Right lobe of liver (tissue), 6 donors: ENCODE data around the gene C6orf136. TPM values are rescaled to one million over a fixed set of nuclear protein-coding genes. Genes with fewer than 3 reads are reported as not detected.

Experiments
- ATAC-seq, 4 donors: fragments of 200-7000 bp; cut with Tn5 transposase; one replicate each; pipeline ENCODE4 v1.9.1; 2020; ENCODE audit warnings: mild to moderate bottlenecking in 4 of 4, moderate library complexity in 4 of 4
- DNase-seq, 3 donors: peaks; one replicate each; pipeline ENCODE4 v3.0.0-alpha.2; 2020
- H3K27ac ChIP-seq, 3 donors: fragments of 200-600 bp; one replicate each; pipeline ENCODE4 v1.8.0; 2022
- H3K27me3 ChIP-seq, 2 donors: fragments of 200-600 bp; one replicate each; pipeline ENCODE4 v1.8.0; 2022
- H3K36me3 ChIP-seq, 4 donors: fragments of 200-600 bp; sonication (generic) in 1 of 4; one replicate each; pipeline versions ENCODE4 v1.5.1 to v1.8.0; 2017 to 2022; ENCODE audit warnings: control low read depth in 1 of 4
- H3K4me1 ChIP-seq, 4 donors: fragments of 200-600 bp; sonication (generic) in 1 of 4; one replicate each; pipeline versions ENCODE4 v1.5.1 to v1.8.0; 2017 to 2022; ENCODE audit warnings: control low read depth in 1 of 4
- H3K4me3 ChIP-seq, 3 donors: fragments of 200-600 bp; one replicate each; pipeline ENCODE4 v1.8.0; 2022
- H3K9me3 ChIP-seq, 4 donors: fragments of 200-600 bp; sonication (generic) in 1 of 4; one replicate each; pipeline versions ENCODE4 v1.5.1 to v1.8.0; 2017 to 2022; ENCODE audit warnings: control low read depth in 1 of 4
- POLR2A ChIP-seq: fragments of 450-650 bp; IDR thresholded peaks from one replicate; pipeline ENCODE4 v1.6.1; 2017; ENCODE audit warnings: antibody characterized with exemption, mild to moderate bottlenecking
- WGBS: methylation state at CpG from one replicate; pipeline ENCODE4 v1.1.6; 2018; ENCODE audit warnings: low coverage, low lambda C conversion rate; ENCODE audit not compliant: insufficient coverage; ENCODE audit errors: missing lambda C conversion rate; 5-methylcytosine and 5-hydroxymethylcytosine counted together
- intact Hi-C, 2 donors: fragments of 100-400 bp; cut with DNase I; formaldehyde crosslinking; loops; one replicate each; pipeline versions ENCODE4 v1.11.2 to v1.14.1; 2022
- total RNA-seq, 6 experiments: library from RNA; depleted of rRNA in 2 of 6; stranded (reverse); fragments of >200 nt in 2 of 6; fragmentation: NEBNext Ultra II Directional in 3 of 6; extraction: Animal tissue kit (Norgen Biotek cat#: 25700) in 3 of 6; gene quantifications; one replicate each; pipeline versions ENCODE4 v1.1.0 to v1.2.4, GENCODE V29; 2016 to 2023
- TF ChIP-seq, protein P1 (sequence below), 4 donors: fragments of 200-600 bp in 3 of 4; fragments of 450-650 bp in 1 of 4; IDR thresholded peaks; one replicate each; pipeline versions ENCODE4 v1.5.1 to v1.8.0; 2016 to 2022; ENCODE audit warnings: antibody characterized with exemption in 4 of 4, mild to moderate bottlenecking in 2 of 4
- donor health status: DM: no; HTN: yes; CAD: no.
- donor health status: DM: no; HTN: no; CAD: no.
- donor health status: DM: no; HTN: no; CAD: no.
- donor health status: DM: no; HTN: yes; CAD: no.
- donor health status: DM: no; HTN: yes; CAD: no.

C6orf136 gene
- total RNA-seq, 6 experiments from 2014 or later: 8.2 to 14.1 (median 11.0) TPM

DNA sequence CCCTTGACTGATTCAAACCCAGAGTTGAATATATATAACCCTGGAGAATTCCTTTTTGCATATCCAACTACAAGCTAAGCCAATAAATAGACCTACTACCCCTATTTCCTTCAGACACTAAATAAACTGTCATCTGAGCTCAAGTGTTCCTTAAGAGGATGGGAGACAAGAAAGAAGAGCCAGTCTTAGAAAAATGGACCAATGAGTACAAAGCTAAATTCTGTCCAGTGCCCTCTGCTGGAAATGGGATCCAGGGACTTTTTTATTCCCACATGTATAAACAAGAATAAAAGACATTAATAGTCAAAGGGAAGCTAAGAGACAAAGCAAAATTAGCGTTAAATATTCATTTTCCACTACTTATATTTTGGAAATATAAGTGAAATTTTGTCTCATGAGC lies 34.7 kb upstream of the C6orf136 start:
- 53% methylated on average over 1 of the region's 1 CpG for WGBS
- H3K27me3 ChIP-seq: no peaks in the 10 kb centered on the region
- no peak for TF ChIP-seq POLR2A
- TF ChIP-seq, protein P1, sequence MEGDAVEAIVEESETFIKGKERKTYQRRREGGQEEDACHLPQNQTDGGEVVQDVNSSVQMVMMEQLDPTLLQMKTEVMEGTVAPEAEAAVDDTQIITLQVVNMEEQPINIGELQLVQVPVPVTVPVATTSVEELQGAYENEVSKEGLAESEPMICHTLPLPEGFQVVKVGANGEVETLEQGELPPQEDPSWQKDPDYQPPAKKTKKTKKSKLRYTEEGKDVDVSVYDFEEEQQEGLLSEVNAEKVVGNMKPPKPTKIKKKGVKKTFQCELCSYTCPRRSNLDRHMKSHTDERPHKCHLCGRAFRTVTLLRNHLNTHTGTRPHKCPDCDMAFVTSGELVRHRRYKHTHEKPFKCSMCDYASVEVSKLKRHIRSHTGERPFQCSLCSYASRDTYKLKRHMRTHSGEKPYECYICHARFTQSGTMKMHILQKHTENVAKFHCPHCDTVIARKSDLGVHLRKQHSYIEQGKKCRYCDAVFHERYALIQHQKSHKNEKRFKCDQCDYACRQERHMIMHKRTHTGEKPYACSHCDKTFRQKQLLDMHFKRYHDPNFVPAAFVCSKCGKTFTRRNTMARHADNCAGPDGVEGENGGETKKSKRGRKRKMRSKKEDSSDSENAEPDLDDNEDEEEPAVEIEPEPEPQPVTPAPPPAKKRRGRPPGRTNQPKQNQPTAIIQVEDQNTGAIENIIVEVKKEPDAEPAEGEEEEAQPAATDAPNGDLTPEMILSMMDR (IDR thresholded peaks at IDR 0.05): peak in 3 of 4 donors; percentile 26 to 43 (median 35)
- H3K36me3 ChIP-seq: peaks cover 0 to 36% (median 19%) of the 10 kb centered on the region in 4 donors
- no peak overlapping the region for H3K4me3 ChIP-seq
- H3K27ac ChIP-seq: no peak overlapping the region
- DNase-seq (no peak), ATAC-seq (no peak)
- peaks cover 0 to 9% (median 5%) of the 10 kb centered on the region in 4 donors for H3K4me1 ChIP-seq
- H3K9me3 ChIP-seq: no peaks in the 10 kb centered on the region
- intact Hi-C loops: no loop called here

DNA sequence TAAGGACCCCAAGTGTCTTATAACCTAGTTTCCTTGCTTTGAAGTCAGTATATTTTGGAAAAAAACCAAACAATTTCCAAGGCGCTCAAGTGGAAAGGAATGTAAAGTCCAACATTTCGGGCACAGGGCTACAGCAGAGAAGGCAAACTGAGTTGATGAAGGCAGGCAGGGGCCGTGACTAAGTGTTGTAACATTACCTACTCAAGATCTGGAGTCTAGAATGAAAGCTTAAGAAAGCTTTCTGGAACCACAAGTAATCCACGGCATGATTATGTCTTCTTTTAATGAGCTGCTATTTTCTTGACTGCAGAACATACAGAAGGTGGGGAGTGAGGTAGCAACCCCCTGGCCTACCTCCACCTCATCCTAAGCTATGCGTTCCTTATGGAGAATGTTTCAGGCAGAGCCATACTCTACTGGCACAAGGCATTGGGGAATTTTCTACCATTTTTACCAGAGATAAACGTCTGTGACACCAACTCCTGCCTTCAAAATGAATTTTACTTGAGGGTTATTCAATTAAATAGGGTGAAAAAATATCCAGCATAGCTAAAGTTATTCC lies 34.2 kb upstream of the C6orf136 start:
- Histone ChIP-seq H3K9me3 (no peaks in the 10 kb centered on the region), H3K27me3 (no peaks in the 10 kb centered on the region), H3K27ac (no peak overlapping the region), H3K4me1 (peaks cover 0 to 9% (median 5%) of the 10 kb centered on the region in 4 donors), H3K36me3 (peaks cover 0 to 31% (median 16%) of the 10 kb centered on the region in 4 donors), H3K4me3 (no peak overlapping the region)
- intact Hi-C loops: no loop called here
- WGBS: 27% methylated on average over 6 of the region's 6 CpGs
- ATAC-seq (no peak), DNase-seq (no peak)
- TF ChIP-seq, protein P1 (IDR thresholded peaks at IDR 0.05): no peak
- TF ChIP-seq POLR2A: no peak

- no peaks in the 10 kb centered on the region for H3K9me3 ChIP-seq
- H3K27ac ChIP-seq: peak overlapping the region in 2 of 3 donors; percentile 88 to 96
These were observed 33.5 kb upstream of the C6orf136 start for GRCh38 chr6:30613251-30614043.

DNA sequence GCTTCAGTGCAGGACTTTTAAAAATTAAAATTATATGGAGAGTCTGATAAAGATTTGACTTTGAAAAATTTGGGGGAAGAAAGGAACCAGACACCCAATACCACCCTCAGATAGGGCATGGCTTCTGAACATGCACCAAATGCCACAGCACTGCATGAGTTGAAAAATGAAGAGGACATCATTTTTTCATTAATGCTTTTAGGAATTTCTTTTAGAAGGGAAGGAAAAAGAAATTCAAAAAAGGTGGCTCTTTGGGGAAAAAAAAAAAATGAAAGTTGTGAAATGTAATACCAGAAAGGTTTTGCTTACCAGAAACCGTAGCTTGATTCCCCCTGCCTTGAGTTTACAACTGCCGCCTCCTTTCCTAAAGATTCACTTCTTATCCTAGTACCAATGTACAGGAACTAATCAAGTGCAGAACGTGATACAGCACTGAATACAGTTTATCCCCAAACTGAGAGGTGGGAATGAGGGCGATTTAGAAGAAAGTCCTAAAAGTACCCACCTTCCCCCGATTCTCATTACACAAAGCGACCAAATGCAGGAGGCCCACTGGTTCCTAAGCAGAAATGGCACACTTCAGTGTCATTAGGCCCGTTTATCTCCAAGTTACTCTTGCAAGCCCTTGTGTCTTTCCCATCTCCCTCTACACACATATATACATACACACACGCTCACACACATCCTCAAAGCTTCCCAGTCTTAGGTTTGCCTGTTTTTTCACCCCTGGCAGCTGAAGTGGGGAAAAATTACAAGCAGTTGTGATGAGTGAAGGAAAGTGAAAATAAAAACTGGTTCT lies 32.7 kb upstream of the C6orf136 start:
- no peaks in the 10 kb centered on the region for H3K27me3 ChIP-seq
- peaks cover 0 to 14% (median 6%) of the 10 kb centered on the region in 4 donors for H3K4me1 ChIP-seq
- intact Hi-C loops: no loop called here
- no peaks in the 10 kb centered on the region for H3K9me3 ChIP-seq
- ATAC-seq (no peak), DNase-seq (no peak)
- peaks cover 0 to 16% (median 9%) of the 10 kb centered on the region in 4 donors for H3K36me3 ChIP-seq
- peak overlapping the region; percentile 88 to 96 (median 92) for H3K27ac ChIP-seq
- H3K4me3 ChIP-seq: peak overlapping the region; percentile 20 to 89 (median 88)
- 27% methylated on average over 8 of the region's 8 CpGs for WGBS
- TF ChIP-seq POLR2A: no peak
- TF ChIP-seq, protein P1 (IDR thresholded peaks at IDR 0.05): no peak

More at GRCh38 chr6:30613251-30614043, 33.5 kb upstream of the C6orf136 start:
- H3K36me3 ChIP-seq: peaks cover 0 to 24% (median 13%) of the 10 kb centered on the region in 4 donors
- no peaks in the 10 kb centered on the region for H3K27me3 ChIP-seq
- DNase-seq (no peak), ATAC-seq (no peak)
- H3K4me1 ChIP-seq: peaks cover 0 to 10% (median 6%) of the 10 kb centered on the region in 4 donors
- no peak for TF ChIP-seq POLR2A
- TF ChIP-seq, protein P1 (IDR thresholded peaks at IDR 0.05): no peak
- intact Hi-C loops: no loop called here
- no peak overlapping the region for H3K4me3 ChIP-seq
